SK-N-SH (cell line): ENCODE results near the gene RPL22. TPM values are rescaled to one million over a fixed set of nuclear protein-coding genes. Genes with fewer than 3 reads are reported as not detected.

Source experiments
- CTCF ChIA-PET: fragments of 300-600, 350-600 bp; formaldehyde crosslinking; extraction: SDS; loops from one replicate; lab custom pipeline; 2021; lab: Yijun Ruan, JAX
- POLR2A ChIA-PET: fragments of 350-600 bp; sonication (Branson Sonifier 250); formaldehyde crosslinking; extraction: SDS; loops from one replicate; lab custom pipeline; 2020; ENCODE audit warnings: antibody characterized with exemption, inconsistent platforms; lab: Yijun Ruan, JAX
- DNase-seq: peaks from one replicate; pipeline ENCODE4 v3.0.0; 2012
- H2AFZ ChIP-seq: fragments of 200-600 bp; sonication (generic); 2 replicates; pipeline ENCODE4 v1.8.1; 2016; ENCODE audit warnings: antibody characterized with exemption, mild to moderate bottlenecking, low read depth
- H3F3A ChIP-seq: fragments of 200-600 bp; sonication (generic); replicated peaks from 2 replicates; pipeline ENCODE3; 2016; ENCODE audit warnings: antibody characterized with exemption, mild to moderate bottlenecking; ENCODE audit not compliant: insufficient read depth
- H3K27ac ChIP-seq, 2 experiments: fragments of 200-500 bp in 1 of 2; fragments of 200-600 bp in 1 of 2; sonication (Bioruptor generic) in 1 of 2; sonication (generic), shearing (Covaris generic) in 1 of 2; 2 replicates each; pipeline versions ENCODE4 v1.5.1 to v1.6.1; 2014 to 2016; ENCODE audit warnings: low read depth in 2 of 2, inconsistent platforms in 1 of 2, low read length in 1 of 2, mild to moderate bottlenecking in 1 of 2, mixed read lengths in 1 of 2
- H3K27me3 ChIP-seq: fragments of 200-600 bp; sonication (generic), shearing (Covaris generic); 2 replicates; pipeline ENCODE4 v1.6.1; 2016; ENCODE audit warnings: mixed run types; ENCODE audit not compliant: insufficient read depth
- H3K36me3 ChIP-seq, 2 experiments: fragments of 200-500 bp in 1 of 2; fragments of 200-600 bp in 1 of 2; sonication (Bioruptor generic) in 1 of 2; sonication (generic) in 1 of 2; replicated peaks in 1 of 2; 2 replicates each; pipeline versions ENCODE3 to v1.5.1; 2014 to 2016; ENCODE audit warnings: low read length in 1 of 2, mild to moderate bottlenecking in 1 of 2; ENCODE audit not compliant: insufficient read depth in 2 of 2, control insufficient read depth in 1 of 2
- H3K4me1 ChIP-seq, 2 experiments: fragments of 200-500 bp in 1 of 2; fragments of 200-600 bp in 1 of 2; sonication (Bioruptor generic) in 1 of 2; sonication (generic), shearing (Covaris generic) in 1 of 2; 2 replicates each; pipeline versions ENCODE4 v1.5.1 to v1.6.1; 2014 to 2016; ENCODE audit warnings: low read depth in 1 of 2, low read length in 1 of 2, mixed run types in 1 of 2; ENCODE audit not compliant: insufficient read depth in 2 of 2, control insufficient read depth in 1 of 2
- H3K4me2 ChIP-seq: fragments of 200-600 bp; sonication (generic), shearing (Covaris generic); 2 replicates; pipeline ENCODE4 v1.6.1; 2017; ENCODE audit warnings: mixed run types
- H3K4me3 ChIP-seq, 2 experiments: fragments of 200-500 bp in 1 of 2; fragments of 200-600 bp in 1 of 2; sonication (Bioruptor generic) in 1 of 2; sonication (generic), shearing (Covaris generic) in 1 of 2; 2 replicates each; pipeline versions ENCODE4 v1.5.1 to v1.8.1; 2014 to 2016; ENCODE audit warnings: low read depth in 2 of 2, inconsistent platforms in 1 of 2, low read length in 1 of 2, mild to moderate bottlenecking in 1 of 2, mixed read lengths in 1 of 2, moderate library complexity in 1 of 2
- H3K79me2 ChIP-seq: fragments of 200-600 bp; sonication (generic); 2 replicates; pipeline ENCODE4 v1.8.1; 2017; ENCODE audit warnings: mild to moderate bottlenecking; ENCODE audit not compliant: insufficient read depth
- H3K9ac ChIP-seq: fragments of 200-600 bp; sonication (generic); 2 replicates; pipeline ENCODE4 v1.6.1; 2017; ENCODE audit warnings: mixed run types
- H3K9me2 ChIP-seq: fragments of 200-600 bp; sonication (generic); 2 replicates; pipeline ENCODE4 v1.6.1; 2017; ENCODE audit warnings: mixed run types
- H3K9me3 ChIP-seq: fragments of 200-600 bp; sonication (generic); 2 replicates; pipeline ENCODE4 v1.6.1; 2017; ENCODE audit warnings: mixed run types, mild to moderate bottlenecking, moderate library complexity
- H4K20me1 ChIP-seq: fragments of 200-600 bp; sonication (generic); 2 replicates; pipeline ENCODE4 v1.6.1; 2017; ENCODE audit warnings: mild to moderate bottlenecking, mixed run types; ENCODE audit not compliant: insufficient read depth
- CTCF ChIP-seq: fragments of 200-600 bp; sonication (generic); IDR thresholded peaks from 2 replicates; pipeline ENCODE4 v1.6.1; 2017; ENCODE audit warnings: antibody characterized with exemption, mild to moderate bottlenecking, moderate library complexity
- GABPA ChIP-seq: IDR thresholded peaks from 2 replicates; pipeline ENCODE4 v1.4.0; 2012; ENCODE audit warnings: low read depth, mild to moderate bottlenecking
- GATA2 ChIP-seq: sonication (generic); formaldehyde crosslinking; IDR thresholded peaks from 2 replicates; pipeline ENCODE4 v1.5.0; 2020; ENCODE audit warnings: mild to moderate bottlenecking, missing genetic modification reagents
- IRF3 ChIP-seq: fragments of 150-350 bp; IDR thresholded peaks from 2 replicates; pipeline ENCODE4 v1.6.1; 2016; ENCODE audit warnings: mild to moderate bottlenecking, low read depth, low read length
- JUND ChIP-seq: IDR thresholded peaks from 2 replicates; pipeline ENCODE4 v1.4.0; 2012
- NRF1 ChIP-seq: IDR thresholded peaks from 2 replicates; pipeline ENCODE4 v1.6.1; 2012; ENCODE audit warnings: low read depth, mild to moderate bottlenecking, low read length
- RAD21 ChIP-seq: IDR thresholded peaks from 2 replicates; pipeline ENCODE4 v1.6.1; 2012; ENCODE audit warnings: mild to moderate bottlenecking, low read length
- RCOR1 ChIP-seq: fragments of 150-350 bp; IDR thresholded peaks from 2 replicates; pipeline ENCODE4 v1.6.1; 2017; ENCODE audit warnings: antibody characterized with exemption, low read length
- SIN3A ChIP-seq: IDR thresholded peaks from 2 replicates; pipeline ENCODE4 v1.6.1; 2012; ENCODE audit warnings: low read depth, mild to moderate bottlenecking, low read length, moderate library complexity, borderline replicate concordance
- SMC3 ChIP-seq: IDR thresholded peaks from 2 replicates; pipeline ENCODE4 v1.6.1; 2012; ENCODE audit warnings: low read depth, low read length, improper control_type of control experiment
- YY1 ChIP-seq: IDR thresholded peaks from 2 replicates; pipeline ENCODE4 v1.4.0; 2012; ENCODE audit warnings: low read depth, mild to moderate bottlenecking
- WGBS: methylation state at CpG from one replicate; pipeline ENCODE4 v1.1.6; 2017; ENCODE audit warnings: low lambda C conversion rate; 5-methylcytosine and 5-hydroxymethylcytosine counted together
- polyA plus RNA-seq, 3 experiments: library from polyadenylated mRNA; depleted of rRNA; stranded (reverse); fragments of >200 nt; gene quantifications; 2 replicates each; pipeline ENCODE4 v1.2.3, GENCODE V29; 2012
- TF ChIP-seq, protein P1 (sequence below): fragments of 150-350 bp; IDR thresholded peaks from 2 replicates; pipeline ENCODE4 v1.6.1; 2017; ENCODE audit warnings: antibody characterized with exemption, low read length, low read depth, borderline replicate concordance

RPL22 gene
- polyA plus RNA-seq, 1 of the 3 experiments (the other 2 are of a cell fraction) = 140 TPM

DNA sequence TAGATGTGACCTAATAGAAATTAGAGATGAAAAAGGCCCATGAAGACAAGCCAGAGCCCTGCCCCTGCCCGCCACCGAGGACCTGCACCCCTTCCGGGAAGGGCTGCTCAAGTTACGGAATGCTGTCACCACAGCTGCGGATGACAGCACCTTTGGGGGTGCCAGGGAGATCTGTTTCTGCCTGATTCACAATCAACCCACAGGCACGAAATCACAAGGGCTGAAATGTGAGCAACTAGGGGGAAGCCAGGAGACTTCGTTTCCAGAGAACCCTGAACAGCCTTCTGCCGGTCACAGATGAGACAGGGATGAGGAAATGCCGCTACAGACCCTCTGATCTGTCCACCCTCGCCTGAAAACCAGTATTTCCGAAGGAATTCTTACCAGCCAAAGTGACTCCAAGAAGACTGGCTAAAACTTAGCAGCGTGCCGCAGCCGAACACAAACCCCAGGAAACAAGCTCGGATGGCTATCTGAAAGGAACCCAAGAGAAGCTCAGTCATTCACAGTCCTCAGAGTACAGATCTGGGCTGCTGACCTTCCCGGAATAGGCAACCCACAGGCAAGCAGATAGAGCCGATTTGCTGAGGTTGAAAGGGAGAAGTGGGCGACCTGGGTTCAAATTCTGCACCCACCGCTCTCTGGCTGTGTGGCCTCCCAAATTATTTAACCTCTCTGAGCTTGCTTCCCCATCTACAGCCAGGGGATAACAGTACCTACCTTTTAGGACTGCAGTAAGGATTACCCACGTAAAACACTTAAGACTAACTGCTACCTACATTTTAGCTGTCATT is 35.3 kb upstream of the RPL22 start:
- peak overlapping the region; percentile 79 for H3K4me2 ChIP-seq
- peaks cover 6 to 13% of the 10 kb centered on the region in 2 experiments for H3K36me3 ChIP-seq
- peak overlapping the region; percentile 77 for H3K9ac ChIP-seq
- peaks cover 0 to 9% of the 10 kb centered on the region in 2 experiments; a peak in 1 of 4 replicates for H3K4me1 ChIP-seq
- H3K9me2 ChIP-seq = no peaks in the 10 kb centered on the region
- DNase-seq = no peak
- CTCF ChIA-PET = interaction anchor here (0.9 to 5.5 kb wide), 9 partner anchors 12 to 256 kb away, joined by 3 to 45 read pairs (median 3); partner anchors contain the start of gene PLEKHG5
- no peaks in the 10 kb centered on the region for H3F3A ChIP-seq
- H2AFZ ChIP-seq = no peak overlapping the region
- no peak overlapping the region for H3K27ac ChIP-seq
- H3K27me3 ChIP-seq = no peaks in the 10 kb centered on the region
- H3K4me3 ChIP-seq = peak overlapping the region; percentile 66 to 79
- no peaks in the 10 kb centered on the region for H4K20me1 ChIP-seq
- POLR2A ChIA-PET = interaction anchor here (0.6 to 1.5 kb wide), 4 partner anchors 10 to 177 kb away, joined by 3 to 6 read pairs (median 4); no protein-coding TSS in a partner anchor
- peaks cover 34% of the 10 kb centered on the region for H3K79me2 ChIP-seq
- TF ChIP-seq, protein P1, sequence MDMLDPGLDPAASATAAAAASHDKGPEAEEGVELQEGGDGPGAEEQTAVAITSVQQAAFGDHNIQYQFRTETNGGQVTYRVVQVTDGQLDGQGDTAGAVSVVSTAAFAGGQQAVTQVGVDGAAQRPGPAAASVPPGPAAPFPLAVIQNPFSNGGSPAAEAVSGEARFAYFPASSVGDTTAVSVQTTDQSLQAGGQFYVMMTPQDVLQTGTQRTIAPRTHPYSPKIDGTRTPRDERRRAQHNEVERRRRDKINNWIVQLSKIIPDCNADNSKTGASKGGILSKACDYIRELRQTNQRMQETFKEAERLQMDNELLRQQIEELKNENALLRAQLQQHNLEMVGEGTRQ = no peak
- TF ChIP-seq YY1 = no peak
- no peak for TF ChIP-seq RCOR1
- WGBS = 21% methylated on average over 10 of the region's 20 CpGs
- no peaks in the 10 kb centered on the region for H3K9me3 ChIP-seq

GRCh38 chr1:6233376-6233775 is 34.0 kb upstream of the RPL22 start:
- Histone ChIP-seq H3K4me2 (no peak overlapping the region), H3K9ac (no peak overlapping the region), H3K27ac (no peak overlapping the region), H3K36me3 (peaks cover 8 to 13% of the 10 kb centered on the region in 2 experiments), H3K4me1 (peaks cover 0 to 9% of the 10 kb centered on the region in 2 experiments; a peak in 1 of 4 replicates), H3F3A (no peaks in the 10 kb centered on the region), H3K27me3 (no peaks in the 10 kb centered on the region), H3K9me3 (no peaks in the 10 kb centered on the region), H2AFZ (no peak overlapping the region), H4K20me1 (no peaks in the 10 kb centered on the region), H3K79me2 (peaks cover 34% of the 10 kb centered on the region), H3K4me3 (no peak overlapping the region), H3K9me2 (no peaks in the 10 kb centered on the region)
- TF ChIP-seq GATA2 (no peak), RAD21 (no peak), JUND (no peak), NRF1 (no peak), GABPA (no peak), SIN3A (no peak), IRF3 (no peak), CTCF (no peak), SMC3 (no peak), RCOR1 (no peak)
- no peak for DNase-seq
- ChIA-PET POLR2A (no interaction called here), CTCF (interaction anchor here (1.2 to 2.2 kb wide), 3 partner anchors 13 to 172 kb away, joined by 4 to 8 read pairs (median 4); no protein-coding TSS in a partner anchor)
- 43% methylated on average over 1 of the region's 1 CpG for WGBS
